Esophagus muscularis mucosa (tissue), 4 donors: ENCODE results near the gene CLASP1. TPM values are rescaled to one million over a fixed set of nuclear protein-coding genes. Genes with fewer than 3 reads are reported as not detected.

Experiments
- DNase-seq: peaks from one replicate; pipeline ENCODE4 v3.0.0-alpha.2; 2017; ENCODE audit errors: extremely low spot score
- H3K27ac ChIP-seq, 4 donors: fragments of 200-600 bp; sonication (generic); replicated peaks in 1 of 4; 1 replicate in 3 of 4; 2 replicates in 1 of 4; pipeline ENCODE4 v1.5.1; 2016 to 2019; ENCODE audit warnings: mild to moderate bottlenecking in 1 of 4
- H3K27me3 ChIP-seq, 4 donors: fragments of 200-600 bp; sonication (generic); one replicate each; pipeline versions ENCODE4 v1.5.1 to v1.6.0; 2016 to 2019
- H3K36me3 ChIP-seq, 4 donors: fragments of 200-600 bp; sonication (generic); one replicate each; pipeline ENCODE4 v1.5.1; 2016 to 2019
- H3K4me1 ChIP-seq, 4 donors: fragments of 200-600 bp; sonication (generic); one replicate each; pipeline ENCODE4 v1.5.1; 2016 to 2019
- H3K4me3 ChIP-seq, 4 donors: fragments of 200-600 bp; sonication (generic); 1 replicate in 2 of 4; 2 replicates in 2 of 4; pipeline ENCODE4 v1.5.1; 2016 to 2019; ENCODE audit warnings: mild to moderate bottlenecking in 4 of 4, moderate library complexity in 1 of 4
- H3K9me3 ChIP-seq, 4 donors: fragments of 200-600 bp; sonication (generic); 1 replicate in 3 of 4; 2 replicates in 1 of 4; pipeline ENCODE4 v1.5.1; 2016 to 2019
- EP300 ChIP-seq: sonication (generic); formaldehyde crosslinking; IDR thresholded peaks from one replicate; pipeline ENCODE4 v1.6.1; 2017; ENCODE audit warnings: antibody characterized with exemption
- POLR2A ChIP-seq: fragments of 450-650 bp; IDR thresholded peaks from one replicate; pipeline ENCODE4 v1.6.1; 2017; ENCODE audit warnings: antibody characterized with exemption, moderate library complexity, mild to moderate bottlenecking, low read depth
- POLR2AphosphoS5 ChIP-seq, 2 donors: sonication (generic); formaldehyde crosslinking; IDR thresholded peaks; one replicate each; pipeline ENCODE4 v1.6.1; 2017; ENCODE audit warnings: antibody characterized with exemption in 2 of 2
- WGBS: methylation state at CpG from one replicate; pipeline ENCODE4 v1.1.5; 2018; 5-methylcytosine and 5-hydroxymethylcytosine counted together
- intact Hi-C: fragments of 100-400 bp; cut with DNase I; formaldehyde crosslinking; loops from one replicate; pipeline ENCODE4 v1.15.1; 2023
- total RNA-seq, 4 donors: library from RNA; depleted of rRNA; stranded (reverse); fragments of >200 nt; gene quantifications; one replicate each; pipeline versions ENCODE4 v1.1.0 to v1.2.1, GENCODE V29; 2016
- TF ChIP-seq, protein P1 (sequence below), 3 experiments: fragments of 200-600 bp in 2 of 3; fragments of 450-650 bp in 1 of 3; sonication (generic) in 2 of 3; IDR thresholded peaks; one replicate each; pipeline ENCODE4 v1.5.1; 2017 to 2019; ENCODE audit warnings: antibody characterized with exemption in 3 of 3, mild to moderate bottlenecking in 2 of 3, moderate library complexity in 1 of 3

The CLASP1 gene
- total RNA-seq, 4 donors from 2014 or later: 62.6 to 78.6 (median 70.5) TPM

DNA sequence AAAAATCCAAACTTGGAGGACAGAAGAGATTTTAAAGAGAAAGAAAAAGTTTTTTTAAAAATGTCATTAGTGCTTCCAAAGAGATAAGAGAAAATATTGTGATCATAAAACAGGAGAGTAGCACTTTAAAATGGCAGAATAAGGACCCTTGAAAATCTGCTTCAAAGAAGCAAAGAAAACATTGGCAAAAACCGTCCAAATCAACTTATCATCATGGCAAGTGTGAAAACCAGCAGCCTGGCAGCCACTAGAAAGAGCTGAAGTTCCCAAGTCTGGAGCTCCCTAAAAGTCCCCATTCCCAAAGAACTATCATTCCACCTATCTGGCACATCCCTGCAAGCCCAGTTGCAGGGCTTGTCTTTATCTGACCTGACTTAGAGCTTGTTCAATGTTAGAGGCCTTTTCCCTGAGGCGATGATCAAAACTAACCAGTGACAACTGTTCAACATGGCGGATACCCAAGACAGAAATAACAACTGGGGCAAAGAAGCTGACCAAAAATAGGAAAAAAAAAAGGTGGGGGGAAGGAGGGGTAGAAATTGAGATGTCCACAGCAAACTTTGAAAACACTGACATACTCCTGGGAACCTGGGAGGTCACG is 143.2 kb downstream of the CLASP1 start:
- H3K9me3 ChIP-seq: no peaks in the 10 kb centered on the region
- TF ChIP-seq POLR2AphosphoS5 (IDR thresholded peaks at IDR 0.05) (no peak), EP300 (no peak), POLR2A (no peak)
- TF ChIP-seq, protein P1, sequence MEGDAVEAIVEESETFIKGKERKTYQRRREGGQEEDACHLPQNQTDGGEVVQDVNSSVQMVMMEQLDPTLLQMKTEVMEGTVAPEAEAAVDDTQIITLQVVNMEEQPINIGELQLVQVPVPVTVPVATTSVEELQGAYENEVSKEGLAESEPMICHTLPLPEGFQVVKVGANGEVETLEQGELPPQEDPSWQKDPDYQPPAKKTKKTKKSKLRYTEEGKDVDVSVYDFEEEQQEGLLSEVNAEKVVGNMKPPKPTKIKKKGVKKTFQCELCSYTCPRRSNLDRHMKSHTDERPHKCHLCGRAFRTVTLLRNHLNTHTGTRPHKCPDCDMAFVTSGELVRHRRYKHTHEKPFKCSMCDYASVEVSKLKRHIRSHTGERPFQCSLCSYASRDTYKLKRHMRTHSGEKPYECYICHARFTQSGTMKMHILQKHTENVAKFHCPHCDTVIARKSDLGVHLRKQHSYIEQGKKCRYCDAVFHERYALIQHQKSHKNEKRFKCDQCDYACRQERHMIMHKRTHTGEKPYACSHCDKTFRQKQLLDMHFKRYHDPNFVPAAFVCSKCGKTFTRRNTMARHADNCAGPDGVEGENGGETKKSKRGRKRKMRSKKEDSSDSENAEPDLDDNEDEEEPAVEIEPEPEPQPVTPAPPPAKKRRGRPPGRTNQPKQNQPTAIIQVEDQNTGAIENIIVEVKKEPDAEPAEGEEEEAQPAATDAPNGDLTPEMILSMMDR (IDR thresholded peaks at IDR 0.05): no peak
- 92% methylated on average over 4 of the region's 4 CpGs for WGBS
- no peak overlapping the region for H3K4me3 ChIP-seq
- DNase-seq: no peak
- no peaks in the 10 kb centered on the region for H3K27me3 ChIP-seq
- peaks cover 10 to 13% (median 11%) of the 10 kb centered on the region in 4 donors for H3K4me1 ChIP-seq
- intact Hi-C loops: no loop called here
- H3K27ac ChIP-seq: no peak overlapping the region
- peaks cover 5 to 42% (median 17%) of the 10 kb centered on the region in 4 donors for H3K36me3 ChIP-seq

DNA sequence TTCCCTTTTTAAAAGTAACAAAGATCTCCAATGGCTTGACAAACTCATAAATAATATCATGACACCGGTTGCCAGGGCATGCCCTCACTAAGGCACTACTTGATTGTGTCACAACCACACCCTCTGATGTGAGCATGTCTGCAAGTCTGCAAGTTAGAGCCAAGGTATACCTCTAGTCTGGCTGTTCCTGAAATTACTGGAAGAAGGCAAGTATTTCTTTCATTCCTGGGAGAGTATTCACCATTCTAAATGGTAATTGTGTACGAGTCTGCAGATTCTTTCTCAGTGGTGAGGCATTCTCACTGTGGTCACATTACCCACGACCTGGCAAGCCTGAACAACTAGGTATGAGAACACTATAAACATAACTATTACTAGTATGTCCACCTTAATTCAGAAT is 144.3 kb downstream of the CLASP1 start:
- no peak overlapping the region for H3K4me3 ChIP-seq
- intact Hi-C loops: no loop called here
- H3K27ac ChIP-seq: peak overlapping the region in 1 of 4 donors; percentile 37
- no peaks in the 10 kb centered on the region for H3K9me3 ChIP-seq
- peaks cover 10 to 21% (median 14%) of the 10 kb centered on the region in 4 donors for H3K4me1 ChIP-seq
- H3K27me3 ChIP-seq: no peaks in the 10 kb centered on the region
- no peak for DNase-seq
- WGBS: 69% methylated on average over 3 of the region's 3 CpGs
- TF ChIP-seq POLR2A (no peak), EP300 (no peak), POLR2AphosphoS5 (IDR thresholded peaks at IDR 0.05) (peak in 1 of 2 donors; percentile 18)
- TF ChIP-seq, protein P1 (IDR thresholded peaks at IDR 0.05): no peak
- peaks cover 5 to 38% (median 16%) of the 10 kb centered on the region in 4 donors for H3K36me3 ChIP-seq

DNA sequence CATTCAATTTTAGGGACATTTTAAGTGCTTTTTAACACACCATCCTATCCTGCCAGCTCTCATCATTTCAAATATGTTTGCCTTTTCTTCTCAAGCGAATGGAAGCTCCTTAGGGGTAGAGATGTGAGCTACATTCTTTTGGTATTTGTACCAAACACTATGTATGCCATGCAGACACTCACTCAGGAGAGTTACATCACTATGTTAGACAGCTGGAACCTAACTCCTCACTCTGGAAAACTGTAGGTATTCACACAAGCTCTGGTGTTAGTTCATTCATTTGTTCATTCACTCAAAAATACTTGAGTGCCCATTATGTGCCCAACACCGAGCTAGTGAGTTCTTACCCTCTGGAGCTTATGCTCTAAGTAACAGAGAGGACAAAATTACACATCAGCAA is 144.9 kb downstream of the CLASP1 start:
- TF ChIP-seq EP300 (no peak), POLR2AphosphoS5 (IDR thresholded peaks at IDR 0.05) (no peak)
- WGBS: 98% methylated on average over 2 of the region's 2 CpGs

DNA sequence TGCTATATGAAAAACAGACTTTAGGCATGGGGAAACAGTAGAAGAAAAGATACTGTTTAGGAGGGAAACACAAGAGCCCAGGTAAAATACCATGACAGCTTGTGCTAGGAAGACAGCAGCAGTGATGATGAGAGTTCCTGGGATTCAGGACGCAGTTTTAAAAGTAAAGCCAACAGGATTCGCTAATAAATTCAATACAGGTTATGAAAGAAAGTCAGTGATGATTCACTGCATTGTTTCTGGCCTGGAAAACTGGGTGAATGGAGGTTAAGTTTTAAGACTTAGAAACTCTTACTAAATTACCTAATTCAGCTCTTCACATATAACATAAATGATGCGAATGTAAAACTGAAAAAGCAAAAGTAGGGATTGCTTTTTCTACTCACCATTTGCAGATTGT is 146.5 kb downstream of the CLASP1 start:
- Histone ChIP-seq H3K36me3 (peaks cover 5 to 31% (median 15%) of the 10 kb centered on the region in 4 donors), H3K27me3 (no peaks in the 10 kb centered on the region), H3K4me3 (no peak overlapping the region), H3K9me3 (no peaks in the 10 kb centered on the region), H3K27ac (no peak overlapping the region), H3K4me1 (peaks cover 10 to 21% (median 14%) of the 10 kb centered on the region in 4 donors)
- no peak for DNase-seq
- intact Hi-C loops: no loop called here
- WGBS: 94% methylated on average over 3 of the region's 3 CpGs
- no peak for TF ChIP-seq EP300
- no peak for TF ChIP-seq POLR2AphosphoS5 (IDR thresholded peaks at IDR 0.05)
- TF ChIP-seq POLR2A: no peak
- TF ChIP-seq, protein P1 (IDR thresholded peaks at IDR 0.05): no peak

More for the DNA sequence above, 144.9 kb downstream of the CLASP1 start:
- no peak for DNase-seq
- Histone ChIP-seq H3K36me3 (peaks cover 5 to 36% (median 19%) of the 10 kb centered on the region in 4 donors), H3K9me3 (no peaks in the 10 kb centered on the region), H3K4me1 (peaks cover 10 to 21% (median 14%) of the 10 kb centered on the region in 4 donors), H3K27ac (no peak overlapping the region), H3K27me3 (no peaks in the 10 kb centered on the region), H3K4me3 (no peak overlapping the region)
- intact Hi-C loops: no loop called here

DNA sequence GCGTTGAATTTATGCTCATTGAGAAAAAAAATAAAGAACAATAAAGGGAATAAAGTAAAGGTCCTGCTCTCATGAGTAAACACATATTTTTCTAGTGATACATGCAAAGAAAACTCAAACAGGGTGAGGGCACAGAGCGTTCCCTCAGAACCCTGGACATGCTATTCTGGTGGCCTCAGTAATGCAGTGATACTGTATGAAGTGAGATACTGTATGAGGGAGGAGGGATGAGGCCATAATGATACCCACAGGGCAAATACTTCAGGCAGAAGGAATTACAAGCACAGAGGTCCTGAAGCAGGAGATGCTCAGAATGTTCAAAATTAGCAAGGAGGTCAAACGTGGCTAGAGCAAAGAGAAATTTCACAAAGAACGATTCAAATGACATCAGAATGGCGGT is 147.0 kb downstream of the CLASP1 start:
- H3K36me3 ChIP-seq: peaks cover 5 to 31% (median 15%) of the 10 kb centered on the region in 4 donors
- intact Hi-C loops: no loop called here
- H3K4me3 ChIP-seq: no peak overlapping the region
- no peaks in the 10 kb centered on the region for H3K27me3 ChIP-seq
- no peak for TF ChIP-seq POLR2A
- TF ChIP-seq POLR2AphosphoS5 (IDR thresholded peaks at IDR 0.05): no peak
- TF ChIP-seq, protein P1 (IDR thresholded peaks at IDR 0.05): no peak
- no peak for TF ChIP-seq EP300
- H3K9me3 ChIP-seq: no peaks in the 10 kb centered on the region
- DNase-seq: no peak
- 84% methylated on average over 5 of the region's 5 CpGs for WGBS
- no peak overlapping the region for H3K27ac ChIP-seq
- peaks cover 10 to 21% (median 14%) of the 10 kb centered on the region in 4 donors for H3K4me1 ChIP-seq
